Heart left ventricle (tissue), 13 donors: ENCODE measurements around the gene CCDC192.

Experiments
- POLR2A ChIP-seq, 2 donors: fragments of 450-650 bp; IDR thresholded peaks; one replicate each; pipeline ENCODE4 v1.6.1; 2017; ENCODE audit warnings: antibody characterized with exemption in 2 of 2, mild to moderate bottlenecking in 2 of 2, moderate library complexity in 2 of 2
- TF ChIP-seq, protein P1 (sequence below), 12 donors: fragments of 200-600 bp; sonication (generic) in 4 of 12; IDR thresholded peaks; one replicate each; pipeline versions ENCODE4 v1.5.0 to v1.8.0; 2018 to 2022; ENCODE audit warnings: antibody characterized with exemption in 12 of 12, mild to moderate bottlenecking in 5 of 12
- donor health status: ischemic (EF 13 %, LVEDD 7.1; RV severe dilation, severe dysfunction).
- donor health status: DM: no; HTN: yes; CAD: no.
- donor health status: DM: no; HTN: no; CAD: no.
- donor health status: ischemic (EF 25% LVEDD 6.9; RV normal size, moderate dysfunction).
- donor health status: ischemic (EF 25% LVEDD 5.7; RV mildly dilated, moderate dysfunction).
- donor health status: ischemic (EF 35%, LVEDD 5.7; RV mildly dilated, moderate dysfunction).
- donor health status: nonischemic (EF 11% LVEDD 7.7; RV severe dilation, severe dysfunction).
- donor health status: DM: yes; HTN: yes; CAD: no.
- donor health status: PGD.
- donor health status: ischemic (EF 29% LVEDD 5.4; RV normal size, mild dysfunction).
- donor health status: nonischemic (EF 23%, LVEDD 6.1; RV moderate dilation, normal function).

DNA sequence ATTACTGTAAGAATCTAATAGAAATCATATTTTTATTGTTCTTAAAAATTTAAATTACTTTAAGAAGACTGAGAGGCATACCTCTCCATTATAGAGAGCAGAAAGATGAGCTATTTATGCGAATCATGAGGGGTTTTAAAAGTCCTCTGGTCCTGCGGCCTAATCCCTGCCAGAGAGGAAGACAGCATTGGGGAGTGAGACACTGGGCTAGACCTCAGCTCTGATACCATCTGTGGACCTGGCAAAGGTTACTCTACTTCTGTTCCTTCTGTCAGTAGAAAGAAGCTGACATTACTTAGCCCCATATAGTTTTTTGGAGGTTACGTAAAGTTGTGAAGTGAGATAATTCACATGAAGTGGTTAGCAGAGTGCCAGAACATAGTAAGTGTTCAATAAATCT is 103.6 kb downstream of the CCDC192 start:
- TF ChIP-seq, protein P1, sequence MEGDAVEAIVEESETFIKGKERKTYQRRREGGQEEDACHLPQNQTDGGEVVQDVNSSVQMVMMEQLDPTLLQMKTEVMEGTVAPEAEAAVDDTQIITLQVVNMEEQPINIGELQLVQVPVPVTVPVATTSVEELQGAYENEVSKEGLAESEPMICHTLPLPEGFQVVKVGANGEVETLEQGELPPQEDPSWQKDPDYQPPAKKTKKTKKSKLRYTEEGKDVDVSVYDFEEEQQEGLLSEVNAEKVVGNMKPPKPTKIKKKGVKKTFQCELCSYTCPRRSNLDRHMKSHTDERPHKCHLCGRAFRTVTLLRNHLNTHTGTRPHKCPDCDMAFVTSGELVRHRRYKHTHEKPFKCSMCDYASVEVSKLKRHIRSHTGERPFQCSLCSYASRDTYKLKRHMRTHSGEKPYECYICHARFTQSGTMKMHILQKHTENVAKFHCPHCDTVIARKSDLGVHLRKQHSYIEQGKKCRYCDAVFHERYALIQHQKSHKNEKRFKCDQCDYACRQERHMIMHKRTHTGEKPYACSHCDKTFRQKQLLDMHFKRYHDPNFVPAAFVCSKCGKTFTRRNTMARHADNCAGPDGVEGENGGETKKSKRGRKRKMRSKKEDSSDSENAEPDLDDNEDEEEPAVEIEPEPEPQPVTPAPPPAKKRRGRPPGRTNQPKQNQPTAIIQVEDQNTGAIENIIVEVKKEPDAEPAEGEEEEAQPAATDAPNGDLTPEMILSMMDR (IDR thresholded peaks at IDR 0.05), result no peak
- no peak for TF ChIP-seq POLR2A (IDR thresholded peaks at IDR 0.05)
